Cortex of kidney (tissue), 1 donor: Measurements from ENCODE around the gene ABHD5.

Source experiments
- DNase-seq: peaks from one replicate; lab custom pipeline; 2025; lab: John Stamatoyannopoulos, UW

Gene ABHD5

DNA sequence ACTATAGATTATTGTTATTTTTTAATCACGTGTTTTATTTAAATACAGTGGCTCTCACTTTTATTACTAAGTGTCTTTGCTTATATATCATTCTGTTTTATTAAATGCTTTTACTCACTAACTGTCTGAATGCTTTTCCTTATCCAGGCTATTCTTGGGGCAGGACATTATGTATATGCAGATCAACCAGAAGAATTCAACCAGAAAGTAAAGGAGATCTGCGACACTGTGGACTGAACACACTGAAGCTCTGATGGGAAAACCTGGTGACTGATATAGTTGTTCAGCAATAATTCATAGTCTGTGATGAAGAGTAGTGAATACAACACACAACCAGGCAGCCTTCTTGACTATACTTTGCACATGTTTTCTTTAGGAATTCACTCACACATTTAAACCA lies 27.6 kb downstream of the ABHD5 start:
- no peak for DNase-seq

GRCh38 chr3:43723121-43723734 lies 32.5 kb downstream of the ABHD5 start:
- no peak for DNase-seq

DNA sequence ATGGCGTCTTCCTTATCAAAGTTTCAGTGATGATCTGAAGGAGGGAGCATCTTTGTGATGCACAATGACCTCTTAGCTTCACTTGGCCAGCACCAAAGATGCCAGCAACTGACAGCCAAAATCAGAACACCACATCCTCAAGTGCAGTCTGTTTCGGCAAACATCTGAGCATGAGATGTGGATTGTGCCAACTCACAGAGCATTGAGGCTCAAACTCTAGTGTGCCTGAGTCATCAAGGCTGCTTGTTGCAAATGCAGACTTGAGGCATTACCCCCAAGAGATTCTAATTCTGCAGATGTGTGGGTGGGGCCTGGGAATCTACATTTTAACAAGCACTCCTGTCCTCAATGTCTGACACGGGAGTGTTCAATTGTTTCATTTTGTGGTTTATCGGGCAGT lies 35.8 kb downstream of the ABHD5 start:
- no peak for DNase-seq

- no peak for DNase-seq
These were observed 37.2 kb downstream of the ABHD5 start for GRCh38 chr3:43727930-43728329.

DNA sequence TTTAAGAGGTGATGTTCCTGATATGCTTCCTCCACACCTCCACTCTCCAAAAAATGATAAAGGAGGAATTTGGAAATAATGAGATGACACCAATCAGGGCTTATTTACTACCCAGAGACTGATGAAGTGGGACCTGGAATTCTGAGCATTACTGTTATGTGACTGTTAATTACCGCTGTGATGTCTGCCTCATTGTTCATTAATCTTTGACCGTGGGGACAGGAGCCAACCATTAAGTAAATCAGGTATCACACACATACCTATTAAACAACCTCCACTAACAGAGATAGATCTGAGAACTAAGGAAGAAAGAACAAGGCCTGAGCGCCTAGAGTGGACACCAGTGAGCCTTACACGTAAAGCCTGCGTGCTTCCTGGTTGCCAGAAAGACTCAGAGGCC lies 37.7 kb downstream of the ABHD5 start:
- no peak for DNase-seq

DNA sequence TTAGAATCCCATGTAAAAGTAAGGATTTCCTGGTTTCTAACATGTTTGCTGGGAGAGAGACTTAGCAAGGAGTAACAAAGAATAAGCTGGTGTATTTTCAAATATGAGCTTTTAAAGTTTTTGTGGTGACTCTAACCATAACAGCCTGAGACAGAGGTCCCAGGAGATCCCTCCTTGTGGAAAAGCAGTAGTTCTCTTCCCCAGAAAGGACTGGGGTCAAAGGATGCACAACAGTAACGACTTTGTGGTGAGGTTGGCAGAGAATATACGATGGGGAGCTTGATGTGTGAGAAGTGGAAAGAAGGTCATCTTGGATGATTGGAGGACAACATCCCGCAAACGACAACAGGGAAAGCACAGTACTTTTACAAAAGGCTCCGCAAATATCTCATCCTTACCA lies 38.2 kb downstream of the ABHD5 start:
- DNase-seq: no peak

DNA sequence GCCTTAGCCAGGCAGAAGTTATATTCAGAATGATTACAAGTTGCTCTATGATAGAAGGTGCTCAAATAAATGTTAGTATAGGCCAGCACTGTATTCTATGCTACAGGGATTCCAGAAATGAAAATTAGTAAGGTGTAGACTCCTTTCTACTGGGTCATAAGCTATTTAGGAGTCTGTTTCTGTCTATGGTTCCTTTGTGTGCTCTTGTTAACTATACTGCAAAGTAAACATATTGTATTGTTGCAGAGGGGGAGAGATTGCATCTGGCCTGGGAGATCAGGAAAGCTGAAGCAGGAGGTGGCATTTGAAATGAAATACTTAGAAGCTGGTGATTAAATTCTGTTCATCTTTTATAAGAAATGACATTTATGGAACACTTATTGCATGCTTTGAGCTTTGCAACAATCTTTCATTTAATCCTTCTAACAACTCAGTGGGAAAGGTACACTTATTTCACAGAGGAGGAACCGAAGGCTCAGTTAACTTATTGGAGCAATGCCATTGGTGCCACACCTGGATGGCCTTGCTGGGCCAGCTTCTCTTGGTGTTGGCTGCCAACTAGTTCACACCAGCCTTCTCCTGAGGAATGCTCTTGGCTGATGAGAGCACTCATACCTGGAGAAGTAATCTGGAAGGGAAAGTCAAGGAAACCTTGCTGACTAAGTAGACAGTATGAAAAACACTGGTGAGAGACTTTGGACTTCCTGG lies 39.1 kb downstream of the ABHD5 start:
- DNase-seq: no peak

- no peak for DNase-seq
These were observed 42.1 kb downstream of the ABHD5 start for GRCh38 chr3:43732747-43733425.

GRCh38 chr3:43733459-43734384 lies 43.0 kb downstream of the ABHD5 start:
- DNase-seq: no peak

DNA sequence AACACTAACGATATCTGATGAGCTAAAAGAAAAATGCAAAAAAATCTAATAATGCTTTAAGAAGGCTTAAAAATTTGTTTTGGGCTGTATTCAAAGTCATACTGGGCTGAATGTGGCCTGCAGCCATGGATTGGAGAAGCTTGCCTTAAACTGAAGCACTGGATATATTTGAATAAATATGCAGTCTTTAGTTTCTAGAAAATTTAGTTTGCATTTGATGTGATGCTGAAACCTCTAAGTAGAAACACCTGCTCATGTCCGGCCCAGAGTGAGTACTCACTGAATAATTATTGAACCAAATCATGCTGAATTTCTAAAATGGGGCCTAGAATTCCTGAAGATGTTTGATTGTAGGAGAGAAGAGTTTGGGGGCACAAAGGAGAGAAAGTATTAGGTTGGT lies 43.9 kb downstream of the ABHD5 start:
- DNase-seq: no peak

GRCh38 chr3:43735618-43736017 lies 44.9 kb downstream of the ABHD5 start:
- no peak for DNase-seq

GRCh38 chr3:43736558-43737440 lies 46.1 kb downstream of the ABHD5 start:
- DNase-seq: no peak

GRCh38 chr3:43738305-43738704 lies 47.6 kb downstream of the ABHD5 start:
- no peak for DNase-seq

DNA sequence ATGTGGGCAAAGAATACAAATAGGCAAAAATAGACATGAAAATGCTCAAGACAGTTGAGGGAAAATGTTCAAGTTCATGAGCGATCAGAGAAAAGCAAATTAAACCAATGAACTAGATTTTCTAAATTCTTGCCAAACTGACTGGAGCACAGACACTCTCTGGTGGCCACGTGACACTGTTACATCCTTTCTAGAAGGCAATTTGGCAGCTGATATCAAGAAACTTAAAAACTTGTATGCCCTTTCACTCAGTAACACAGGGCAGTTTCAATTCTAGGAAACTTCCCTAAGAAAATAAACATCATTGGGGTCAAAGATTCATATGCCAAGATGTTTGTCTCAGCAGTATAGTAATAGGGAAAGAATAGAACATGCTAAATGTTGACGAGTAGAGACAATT lies 52.2 kb downstream of the ABHD5 start:
- DNase-seq: no peak

- DNase-seq: no peak
These were observed 56.9 kb downstream of the ABHD5 start for GRCh38 chr3:43747641-43748040.

GRCh38 chr3:43748179-43748578 lies 57.4 kb downstream of the ABHD5 start:
- DNase-seq: no peak

DNA sequence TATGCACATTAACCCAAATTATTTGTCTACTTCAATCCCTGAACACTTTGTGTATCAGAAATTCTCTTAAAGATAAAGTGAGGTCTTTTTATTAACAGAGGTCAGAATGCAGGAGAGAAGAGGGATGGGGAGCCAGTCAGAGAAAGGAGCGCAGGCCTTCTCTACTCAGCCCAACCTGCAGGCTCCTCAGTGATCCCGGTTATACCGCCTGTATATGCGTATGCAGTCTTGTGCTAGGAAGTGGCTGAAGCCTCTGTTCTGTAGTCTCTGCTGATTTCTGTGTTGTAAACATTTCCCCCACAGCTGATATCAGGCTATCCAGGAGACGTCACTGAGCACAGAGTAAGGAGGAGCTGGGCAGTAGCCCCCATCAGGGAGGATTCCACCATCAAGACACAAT lies 57.9 kb downstream of the ABHD5 start:
- DNase-seq: no peak

DNA sequence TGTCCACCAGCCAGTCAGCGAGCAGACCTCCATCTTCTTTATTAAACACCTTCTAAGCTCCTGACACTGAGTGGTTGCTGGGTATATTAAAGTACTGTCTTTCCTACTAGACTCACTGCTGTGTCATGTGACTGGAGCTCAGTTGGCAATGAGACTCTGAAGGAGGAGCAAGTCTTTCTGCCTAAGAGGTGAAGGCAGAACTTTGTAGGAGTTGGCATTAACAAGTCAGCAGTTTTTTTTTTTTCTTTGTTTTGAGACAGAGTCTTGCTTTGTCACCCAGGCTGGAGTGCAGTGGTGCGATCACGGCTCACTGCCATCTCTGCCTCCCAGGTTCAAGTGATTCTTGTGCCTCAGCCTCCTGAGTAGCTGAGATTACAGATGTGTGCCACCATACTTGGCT lies 62.2 kb downstream of the ABHD5 start:
- no peak for DNase-seq

GRCh38 chr3:43753741-43754715 lies 63.3 kb downstream of the ABHD5 start:
- DNase-seq: no peak
